SK-N-SH treated with all-trans-retinoic acid at 6 μM for 48 hours (cell line): ENCODE measurements around the gene TRIP4.

ENCODE experiments used
- GLIS3 ChIP-seq: fragments of 250-450 bp; sonication (Bioruptor Pico); IDR thresholded peaks from 2 replicates; pipeline ENCODE4 v1.5.0; 2020; ENCODE audit warnings: mild to moderate bottlenecking, moderate library complexity
- ZC3H10 ChIP-seq: fragments of 250-450 bp; sonication (Bioruptor Pico); IDR thresholded peaks from 2 replicates; pipeline ENCODE4 v1.5.1; 2021; ENCODE audit warnings: mild to moderate bottlenecking, moderate library complexity
- ZNF565 ChIP-seq: fragments of 450-650 bp; formaldehyde crosslinking; conservative IDR thresholded peaks from 2 replicates; pipeline ENCODE4 v1.5.0; 2020; ENCODE audit warnings: low read depth, mild to moderate bottlenecking, moderate library complexity

DNA sequence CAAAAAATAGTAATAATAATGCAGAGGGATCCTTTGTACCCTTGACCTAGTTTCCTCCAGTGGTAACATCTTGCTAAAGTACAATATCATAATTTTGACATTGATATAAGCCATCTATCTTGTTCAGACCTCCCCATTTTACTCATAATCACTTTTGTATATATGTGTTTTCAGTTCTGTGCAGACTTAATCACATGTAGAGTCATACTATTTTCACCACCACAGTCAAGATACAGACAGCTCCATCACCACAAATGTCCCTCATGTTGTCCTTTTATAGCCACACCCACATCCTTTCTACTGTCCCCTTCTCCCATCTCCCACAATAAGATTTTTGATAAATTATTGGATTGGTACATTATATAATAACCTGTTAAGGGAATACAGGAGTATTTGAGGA is 98.2 kb downstream of the TRIP4 start:
- TF ChIP-seq ZC3H10 (no peak), GLIS3 (CRISPR knock-in tag) (no peak), ZNF565 (no peak)
